Common myeloid progenitor, CD34-positive (primary cell): ENCODE data around the gene ADAMTSL4.

Experiments used
- CTCF ChIA-PET: fragments of 350-600 bp; sonication (Branson Sonifier 250); formaldehyde crosslinking; loops from one replicate; lab custom pipeline; 2021; ENCODE audit warnings: antibody characterized with exemption; lab: Charles Lee
- POLR2A ChIA-PET: fragments of 350-600 bp; sonication (Branson Sonifier 250); formaldehyde crosslinking; loops from one replicate; lab custom pipeline; 2021; ENCODE audit warnings: antibody characterized with exemption; lab: Charles Lee
- DNase-seq, 3 donors: peaks; one replicate each; pipeline versions ENCODE4 v3.0.0 to v3.0.0-alpha.2; 2013
- H3K27ac ChIP-seq, 2 experiments: 1 replicate in 1 of 2; 2 replicates in 1 of 2; pipeline ENCODE4 v1.7.0; 2013; ENCODE audit warnings: inconsistent platforms in 2 of 2, low read length in 2 of 2, mild to moderate bottlenecking in 2 of 2, low read depth in 1 of 2, moderate library complexity in 1 of 2; ENCODE audit not compliant: severe bottlenecking in 2 of 2, insufficient read depth in 1 of 2, poor library complexity in 1 of 2
- H3K27me3 ChIP-seq, 5 experiments: replicated peaks in 2 of 5; 1 replicate in 3 of 5; 2 replicates in 2 of 5; pipeline versions ENCODE4 v1.6.1 to v1.7.0; 2013; ENCODE audit warnings: low read length in 4 of 5, mild to moderate bottlenecking in 2 of 5, moderate library complexity in 2 of 5, inconsistent platforms in 1 of 5; ENCODE audit not compliant: insufficient read depth in 5 of 5, control insufficient read depth in 4 of 5
- H3K36me3 ChIP-seq, 4 experiments: 1 replicate in 2 of 4; 2 replicates in 2 of 4; pipeline versions ENCODE4 v1.6.1 to v1.7.0; 2013; ENCODE audit warnings: low read length in 3 of 4, control low read depth in 1 of 4, mild to moderate bottlenecking in 1 of 4; ENCODE audit not compliant: control insufficient read depth in 4 of 4, insufficient read depth in 4 of 4
- H3K4me1 ChIP-seq, 4 experiments: 1 replicate in 3 of 4; 2 replicates in 1 of 4; pipeline versions ENCODE4 v1.6.1 to v1.7.1; 2013; ENCODE audit warnings: low read length in 3 of 4, mild to moderate bottlenecking in 3 of 4, control low read depth in 1 of 4, inconsistent platforms in 1 of 4, moderate library complexity in 1 of 4; ENCODE audit not compliant: control insufficient read depth in 4 of 4, insufficient read depth in 4 of 4; ENCODE audit errors: control extremely low read depth in 1 of 4
- H3K4me3 ChIP-seq, 7 experiments: 1 replicate in 4 of 7; 2 replicates in 3 of 7; pipeline versions ENCODE4 v1.5.1 to v1.7.0; 2013; ENCODE audit warnings: mild to moderate bottlenecking in 7 of 7, low read length in 6 of 7, moderate library complexity in 6 of 7, inconsistent platforms in 2 of 7, low read depth in 2 of 7, control low read depth in 1 of 7; ENCODE audit not compliant: insufficient read depth in 4 of 7, control insufficient read depth in 1 of 7; ENCODE audit errors: extremely low read depth in 1 of 7
- H3K9me3 ChIP-seq, 5 experiments: 1 replicate in 4 of 5; 2 replicates in 1 of 5; pipeline versions ENCODE4 v1.6.1 to v1.7.1; 2013; ENCODE audit warnings: low read length in 4 of 5, mild to moderate bottlenecking in 2 of 5, inconsistent platforms in 1 of 5, low read depth in 1 of 5, moderate library complexity in 1 of 5; ENCODE audit not compliant: control insufficient read depth in 4 of 5, insufficient read depth in 2 of 5; ENCODE audit errors: control extremely low read depth in 1 of 5
- whole genome bisulfite sequencing: methylation state at CpG from one replicate; pipeline ENCODE4 v1.1.5; 2013; ENCODE audit not compliant: insufficient coverage; 5-methylcytosine and 5-hydroxymethylcytosine counted together

Gene ADAMTSL4

GRCh38 chr1:150576794-150577556 lies 27.8 kb downstream of the ADAMTSL4 start:
- Histone ChIP-seq H3K4me3 (peak overlapping the region in 6 of 7 experiments; percentile 91 to 100 (median 99)), H3K9me3 (no peaks in the 10 kb centered on the region), H3K36me3 (peaks cover 18 to 60% (median 47%) of the 10 kb centered on the region in 4 experiments), H3K27me3 (no peaks in the 10 kb centered on the region), H3K27ac (peak overlapping the region; percentile 97 to 98), H3K4me1 (peaks cover 25 to 34% (median 30%) of the 10 kb centered on the region in 4 experiments)
- CTCF ChIA-PET = interaction anchor here (1.2 to 11.1 kb wide), 9 partner anchors 8 to 45 kb away, joined by 3 to 150 read pairs (median 4); no protein-coding TSS in a partner anchor
- POLR2A ChIA-PET = interaction anchor here (0.9 to 8.5 kb wide), 5 partner anchors 9 to 54 kb away, joined by 3 to 77 read pairs (median 10); partner anchors contain the start of gene ENSA
- WGBS = 59% methylated on average over 2 of the region's 2 CpGs
- DNase-seq = peak in 1 of 3 donors; percentile 13

DNA sequence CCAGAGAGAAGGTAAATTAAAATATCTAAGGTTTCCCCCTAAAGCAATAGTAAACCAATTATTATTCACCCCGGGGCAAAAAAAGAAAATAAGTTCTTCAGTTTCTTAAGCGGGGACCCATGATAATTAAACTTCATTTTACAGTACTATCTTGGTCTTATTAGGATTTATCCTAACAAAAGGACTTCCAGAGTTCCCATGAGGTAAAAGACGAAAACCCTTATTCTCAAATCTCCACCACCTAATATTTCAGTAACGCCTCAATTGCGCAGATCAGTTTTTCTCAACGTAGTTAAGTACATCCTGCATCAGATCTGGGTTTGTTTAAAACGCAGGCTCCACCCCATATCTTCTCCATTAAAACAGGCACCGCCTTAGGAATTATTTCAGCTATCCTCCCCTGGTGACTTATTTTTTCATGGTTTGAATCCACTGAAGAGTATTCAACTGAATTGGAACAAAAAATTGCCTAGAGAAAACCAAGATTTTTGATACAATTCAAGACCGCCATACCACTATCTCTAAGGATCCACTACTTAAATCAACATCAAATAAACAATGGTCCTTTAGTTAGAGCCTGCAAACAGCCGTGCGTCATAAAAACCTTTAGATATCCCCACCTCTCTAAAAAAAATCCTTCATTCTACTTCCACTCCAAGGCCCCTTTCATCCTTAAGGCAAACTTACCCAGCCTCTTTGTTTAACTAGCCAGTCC lies 28.5 kb downstream of the ADAMTSL4 start:
- ChIA-PET CTCF (interaction anchor here (1.2 to 11.1 kb wide), 10 partner anchors 10 to 45 kb away, joined by 3 to 150 read pairs (median 6); no protein-coding TSS in a partner anchor), POLR2A (interaction anchor here (0.6 to 8.5 kb wide), 10 partner anchors 10 to 86 kb away, joined by 3 to 77 read pairs (median 14); partner anchors contain the start of gene ENSA)
- H3K27ac ChIP-seq = peak overlapping the region; percentile 97 to 98
- peak overlapping the region in 6 of 7 experiments; percentile 91 to 100 (median 99) for H3K4me3 ChIP-seq
- peaks cover 25 to 34% (median 32%) of the 10 kb centered on the region in 4 experiments for H3K4me1 ChIP-seq
- H3K27me3 ChIP-seq = no peaks in the 10 kb centered on the region
- DNase-seq = no peak
- no peaks in the 10 kb centered on the region for H3K9me3 ChIP-seq
- peaks cover 18 to 57% (median 47%) of the 10 kb centered on the region in 4 experiments for H3K36me3 ChIP-seq
- 13% methylated on average over 10 of the region's 11 CpGs for WGBS

- WGBS = under 1% methylated on average over 41 of the region's 50 CpGs
- Histone ChIP-seq H3K4me1 (peaks cover 25 to 34% (median 32%) of the 10 kb centered on the region in 4 experiments), H3K9me3 (no peaks in the 10 kb centered on the region), H3K4me3 (peak overlapping the region; percentile 91 to 100 (median 99)), H3K27me3 (no peaks in the 10 kb centered on the region), H3K27ac (peak overlapping the region; percentile 97 to 98), H3K36me3 (peaks cover 18 to 49% (median 41%) of the 10 kb centered on the region in 4 experiments)
- POLR2A ChIA-PET = interaction anchor here (0.6 to 2.9 kb wide), 11 partner anchors 10 to 87 kb away, joined by 4 to 43 read pairs (median 13); partner anchors contain the start of gene ENSA
- DNase-seq = peak in 1 of 3 donors; percentile 44
- CTCF ChIA-PET = interaction anchor here (1.3 to 11.1 kb wide), 6 partner anchors 10 to 49 kb away, joined by 6 to 150 read pairs (median 10); no protein-coding TSS in a partner anchor
Observed at GRCh38 chr1:150578272-150579109, 29.3 kb downstream of the ADAMTSL4 start.

DNA sequence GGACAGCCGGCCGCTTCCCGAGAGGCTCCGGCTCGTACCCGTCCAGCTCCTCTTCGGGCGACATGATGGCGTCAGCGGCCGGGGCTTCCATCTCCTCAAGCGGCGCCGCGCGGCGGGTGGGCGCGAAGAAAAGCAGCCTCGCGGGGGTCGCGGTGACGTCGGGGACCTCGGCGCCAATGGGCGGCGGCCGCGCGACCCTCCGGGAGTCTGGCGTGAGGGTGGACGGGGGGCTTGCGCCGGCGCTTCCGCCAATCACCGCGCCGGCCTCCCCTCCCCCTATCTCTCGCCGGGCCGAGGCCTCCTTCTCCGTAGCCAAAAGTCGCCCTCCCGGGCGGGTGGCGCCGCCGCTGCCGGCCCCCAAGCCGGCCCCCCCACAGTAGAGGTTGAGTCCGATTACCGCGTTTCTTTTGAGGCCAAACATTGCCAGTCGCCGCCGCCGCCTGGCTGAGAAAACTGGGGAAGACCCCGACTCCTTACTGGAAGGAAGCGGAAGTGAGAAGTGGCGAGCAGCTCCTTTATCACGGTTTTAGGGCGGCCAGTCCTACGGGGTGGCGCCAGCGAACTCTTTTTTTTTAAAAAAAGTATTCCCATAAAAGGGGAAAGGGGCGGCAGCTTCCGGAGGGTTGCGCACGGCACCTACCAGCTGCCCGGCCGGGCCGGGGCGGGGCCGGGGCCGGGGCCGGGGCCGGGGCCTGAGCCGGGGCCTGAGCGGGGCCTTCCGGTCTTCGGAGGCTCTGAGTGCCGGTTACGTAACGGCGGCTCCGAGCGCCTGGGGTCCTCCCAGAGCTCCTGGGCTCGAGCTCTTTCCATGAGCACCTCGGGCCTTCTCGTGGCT lies 30.1 kb downstream of the ADAMTSL4 start, which contains the start of gene MCL1:
MCL1 (minus strand) TSS at position 501 of the 835 bp plus-strand sequence; CDS start at position 421, 80 bp downstream.
- ChIA-PET POLR2A (interaction anchor here (0.8 to 2.9 kb wide), 14 partner anchors 10 to 49 kb away, joined by 3 to 43 read pairs (median 8); partner anchors contain the start of gene ENSA), CTCF (interaction anchor here (0.5 to 11.1 kb wide), 13 partner anchors 10 to 135 kb away, joined by 3 to 150 read pairs (median 7); no protein-coding TSS in a partner anchor)
- peak within 1 kb of the TSS; percentile 91 to 100 (median 99) for H3K4me3 ChIP-seq
- H3K4me1 ChIP-seq = peaks cover 25 to 34% (median 32%) of the 10 kb centered on the region in 4 experiments
- no peaks in the 10 kb centered on the region for H3K9me3 ChIP-seq
- no peaks in the 10 kb centered on the region for H3K27me3 ChIP-seq
- H3K36me3 ChIP-seq = peaks cover 17 to 45% (median 37%) of the 10 kb centered on the region in 4 experiments
- DNase-seq = peak; percentile 94 to 98 (median 97)
- 0% methylated on average over 81 of the region's 94 CpGs for WGBS
- H3K27ac ChIP-seq = peak within 1 kb of the TSS; percentile 97 to 98

GRCh38 chr1:150579945-150580642 lies 30.9 kb downstream of the ADAMTSL4 start:
- H3K4me3 ChIP-seq = peak overlapping the region in 6 of 7 experiments; percentile 44 to 99 (median 64)
- peaks cover 13 to 37% (median 30%) of the 10 kb centered on the region in 4 experiments for H3K36me3 ChIP-seq
- no peaks in the 10 kb centered on the region for H3K27me3 ChIP-seq
- ChIA-PET CTCF (interaction anchor here (0.8 to 11.1 kb wide), 11 partner anchors 9 to 48 kb away, joined by 4 to 150 read pairs (median 9); no protein-coding TSS in a partner anchor), POLR2A (interaction anchor here (0.8 to 2.9 kb wide), 14 partner anchors 10 to 48 kb away, joined by 3 to 43 read pairs (median 8); partner anchors contain the start of gene ENSA)
- WGBS = 75% methylated on average over 9 of the region's 15 CpGs
- no peak for DNase-seq
- H3K27ac ChIP-seq = peak overlapping the region; percentile 87 to 98
- H3K9me3 ChIP-seq = no peaks in the 10 kb centered on the region
- H3K4me1 ChIP-seq = peaks cover 25 to 34% (median 31%) of the 10 kb centered on the region in 4 experiments
